GM19099 (cell line): ENCODE measurements around the gene ZFR2.

Experiments
- POLR2A ChIP-seq: IDR thresholded peaks from 3 replicates; pipeline ENCODE4 v1.6.1; 2011; ENCODE audit warnings: low read depth; ENCODE audit not compliant: insufficient read length; ENCODE audit errors: extremely low read depth

The ZFR2 gene

GRCh38 chr19:3769494-3769893 lies 99.3 kb downstream of the ZFR2 start:
- no peak for TF ChIP-seq POLR2A

GRCh38 chr19:3768748-3769099 lies 100.1 kb downstream of the ZFR2 start:
- no peak for TF ChIP-seq POLR2A

GRCh38 chr19:3768015-3768747 lies 100.7 kb downstream of the ZFR2 start:
- TF ChIP-seq POLR2A = no peak

- TF ChIP-seq POLR2A = no peak
These were observed 101.8 kb downstream of the ZFR2 start for GRCh38 chr19:3767050-3767449.

GRCh38 chr19:3766520-3766919 lies 102.3 kb downstream of the ZFR2 start:
- no peak for TF ChIP-seq POLR2A

- no peak for TF ChIP-seq POLR2A
These were observed 103.7 kb downstream of the ZFR2 start for GRCh38 chr19:3765121-3765520.

DNA sequence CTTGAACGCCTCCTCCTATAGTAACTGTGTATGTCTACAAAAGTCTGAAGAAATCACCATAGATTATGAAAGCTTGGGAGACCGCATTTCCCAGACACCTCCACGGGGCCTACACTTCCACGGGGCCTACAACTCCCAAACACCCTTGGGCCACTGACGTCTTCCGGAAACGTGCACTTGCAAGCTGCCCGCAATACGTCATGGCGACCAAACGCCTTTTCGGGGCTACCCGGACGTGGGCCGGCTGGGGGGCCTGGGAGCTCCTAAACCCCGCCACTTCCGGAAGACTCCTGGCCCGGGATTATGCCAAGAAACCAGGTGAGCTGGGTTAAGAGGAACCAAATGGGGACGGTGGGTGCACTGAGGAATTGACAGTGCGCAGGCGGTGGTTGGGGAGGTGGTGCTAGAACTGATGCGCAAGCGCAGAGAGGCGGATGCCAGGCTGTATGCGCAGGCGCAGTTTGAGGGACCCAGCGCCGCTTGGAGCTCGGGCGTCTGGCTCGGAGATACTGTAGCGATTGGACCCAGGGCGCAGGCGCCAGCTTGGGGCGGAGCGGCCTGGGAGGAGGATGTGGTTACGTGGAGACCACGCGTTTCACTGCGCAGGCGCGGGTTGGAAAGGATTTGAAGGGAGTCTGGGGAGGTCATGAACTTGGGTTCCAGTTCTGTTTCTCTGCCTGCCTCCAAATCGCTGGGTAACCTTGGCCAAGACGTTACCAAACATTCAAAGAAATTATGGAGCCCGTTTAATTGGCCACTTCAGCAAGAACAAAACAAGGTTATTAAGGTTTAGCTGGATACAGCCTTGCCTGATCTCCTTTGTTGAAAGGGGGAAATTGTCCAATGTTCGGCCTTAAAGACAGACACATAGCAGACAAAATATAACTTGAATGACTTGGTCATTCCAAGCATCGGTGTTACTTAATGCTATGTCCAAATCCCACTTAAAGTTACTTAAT lies 106.1 kb downstream of the ZFR2 start, which contains the start of gene MRPL54:
Gene MRPL54 (plus strand): TSS at position 182 of the 959 bp plus-strand sequence. CDS start 19 bp downstream, at position 201.
- peak; percentile 89 for TF ChIP-seq POLR2A

DNA sequence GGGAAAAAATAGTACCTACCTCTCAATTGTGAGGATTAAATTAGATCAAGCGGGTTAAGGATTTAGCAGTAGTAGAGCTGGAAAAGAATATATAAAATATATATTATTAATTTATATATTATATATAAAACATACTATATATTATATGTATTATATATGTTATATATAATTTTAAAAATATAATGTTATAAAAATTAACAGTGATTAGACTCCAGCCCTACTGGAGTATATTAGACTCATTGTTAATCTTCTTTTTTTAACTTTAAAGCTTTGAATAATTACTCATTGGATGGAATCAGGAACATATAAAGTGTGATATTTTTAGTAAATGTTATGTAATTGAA lies 106.7 kb downstream of the ZFR2 start:
- no peak for TF ChIP-seq POLR2A

GRCh38 chr19:3761382-3762129 lies 107.3 kb downstream of the ZFR2 start, which contains the start of gene APBA3:
APBA3 (minus strand) TSS chr19:3761692; CDS start chr19:3760264, 1,428 bp downstream.
- peak; percentile 92 for TF ChIP-seq POLR2A

DNA sequence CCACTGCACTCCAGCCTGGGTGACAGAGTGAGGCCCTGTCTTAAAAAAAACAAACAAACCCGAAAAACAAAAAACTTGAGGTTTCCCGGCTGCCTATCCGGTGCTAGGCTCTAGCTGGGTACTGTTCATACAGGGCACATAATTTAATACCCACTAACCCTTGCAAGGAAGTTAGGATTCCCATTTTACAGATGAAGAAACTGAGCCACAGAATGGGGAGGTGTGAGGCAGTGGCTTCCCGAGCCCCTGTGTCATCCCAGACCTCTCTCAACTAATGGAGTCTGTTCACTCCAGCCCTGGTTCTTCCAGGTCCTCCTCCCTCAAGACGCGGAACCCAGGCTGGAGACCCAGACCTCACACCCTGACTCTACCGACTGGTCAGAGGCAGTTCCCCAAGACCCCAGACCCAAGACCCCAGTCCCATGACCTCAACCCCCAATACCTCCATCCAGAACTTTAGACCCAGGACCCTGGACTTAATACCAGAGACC lies 107.9 kb downstream of the ZFR2 start:
- TF ChIP-seq POLR2A = no peak

- TF ChIP-seq POLR2A = no peak
These were observed 109.2 kb downstream of the ZFR2 start for GRCh38 chr19:3759482-3760254.
